DMS153 treated with DMSO at 0.1 percent for 48 hours (cell line): ENCODE data around the gene GFRAL.
A peak's percentile ranks its signal among the peaks of the same experiment; 100 is the strongest.

ENCODE experiments used
- DNase-seq: peaks from one replicate; lab custom pipeline; 2025; ENCODE audit not compliant: unreplicated experiment; lab: John Stamatoyannopoulos, UW

Gene GFRAL

GRCh38 chr6:55433446-55434130 is 106.3 kb downstream of the GFRAL start:
- DNase-seq: no peak

- DNase-seq: no peak
These were observed 109.9 kb downstream of the GFRAL start for GRCh38 chr6:55437141-55437540.

- DNase-seq: no peak
These were observed 110.9 kb downstream of the GFRAL start for GRCh38 chr6:55438203-55438602.

GRCh38 chr6:55443238-55444134 is 116.2 kb downstream of the GFRAL start:
- DNase-seq: no peak

- peak; percentile 9 for DNase-seq
These were observed 118.5 kb downstream of the GFRAL start for GRCh38 chr6:55445648-55446204.

GRCh38 chr6:55447891-55448290 is 120.6 kb downstream of the GFRAL start:
- DNase-seq: no peak

GRCh38 chr6:55448451-55448850 is 121.2 kb downstream of the GFRAL start:
- no peak for DNase-seq

GRCh38 chr6:55449225-55449624 is 122.0 kb downstream of the GFRAL start:
- DNase-seq: no peak

GRCh38 chr6:55450005-55450404 is 122.7 kb downstream of the GFRAL start:
- DNase-seq: no peak
